Raji (cell line): ENCODE data around the gene MND1.
A peak's percentile ranks its signal among the peaks of the same experiment; 100 is the strongest.

Experiments used
- POLR2A ChIP-seq: IDR thresholded peaks from 2 replicates; pipeline ENCODE4 v1.6.1; 2011; ENCODE audit warnings: low read depth, low read length, control low read depth; ENCODE audit not compliant: insufficient read depth

MND1 gene

DNA sequence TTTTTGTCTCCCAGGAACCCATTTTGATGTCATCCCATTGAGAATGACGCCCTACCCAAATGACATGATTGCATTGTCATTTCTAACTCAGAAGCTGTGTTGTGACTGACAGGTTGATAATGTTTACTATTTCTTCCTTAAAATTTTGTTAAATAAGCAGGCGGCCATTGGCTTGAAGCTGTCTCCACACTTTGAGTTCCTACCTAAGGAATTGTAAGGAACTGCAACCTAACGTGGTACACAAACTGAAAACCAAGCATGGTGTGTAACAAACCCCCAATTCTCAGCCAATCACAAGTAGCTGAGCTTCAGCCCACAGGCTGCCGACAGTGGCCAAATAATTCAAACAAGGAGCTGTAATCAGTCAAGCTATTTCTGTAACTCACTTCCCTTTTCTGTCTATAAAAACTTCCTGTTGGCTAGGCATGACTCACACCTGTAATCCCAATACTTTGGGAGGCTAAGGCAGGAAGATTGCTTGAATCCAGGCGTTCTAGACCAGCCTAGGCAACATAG is 2.9 kb upstream of the MND1 start:
- TF ChIP-seq POLR2A: no peak

DNA sequence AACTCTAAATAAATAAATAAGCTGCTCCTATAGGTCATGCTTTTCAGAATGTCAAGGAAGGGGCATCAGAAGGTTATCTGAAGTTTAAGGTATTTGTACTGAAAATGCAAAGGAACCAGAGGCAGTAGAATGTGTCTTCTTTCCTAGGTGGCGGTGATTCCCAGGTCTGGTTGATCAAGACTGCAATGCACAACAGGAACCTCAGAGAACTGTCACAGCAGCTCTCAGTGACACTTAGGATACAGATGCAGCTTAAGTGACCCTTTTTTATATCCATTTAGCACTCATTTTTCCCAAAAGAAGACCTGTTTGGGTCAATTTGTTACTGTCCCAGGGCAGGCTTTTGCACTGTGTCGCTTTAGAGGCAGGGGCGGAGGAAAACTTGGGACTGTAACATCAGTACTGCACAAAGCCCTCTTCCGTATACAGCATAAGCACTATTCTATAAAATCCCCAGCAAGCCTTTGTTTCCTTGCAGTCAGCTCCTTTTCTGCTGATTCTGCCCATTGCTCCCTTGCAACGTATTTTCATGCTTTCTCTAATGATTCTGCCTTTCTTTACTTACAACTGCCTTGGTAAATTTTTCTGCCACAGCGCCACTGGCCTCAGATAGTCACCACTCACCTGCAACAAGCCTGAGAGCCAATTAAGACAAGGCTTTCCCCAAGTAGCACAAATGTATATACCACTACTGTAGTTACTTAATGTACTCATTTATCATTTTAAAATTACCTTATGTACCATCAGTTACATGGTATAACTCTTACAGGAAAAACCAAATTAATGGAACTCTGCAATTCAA is 1.5 kb upstream of the MND1 start:
- no peak for TF ChIP-seq POLR2A

DNA sequence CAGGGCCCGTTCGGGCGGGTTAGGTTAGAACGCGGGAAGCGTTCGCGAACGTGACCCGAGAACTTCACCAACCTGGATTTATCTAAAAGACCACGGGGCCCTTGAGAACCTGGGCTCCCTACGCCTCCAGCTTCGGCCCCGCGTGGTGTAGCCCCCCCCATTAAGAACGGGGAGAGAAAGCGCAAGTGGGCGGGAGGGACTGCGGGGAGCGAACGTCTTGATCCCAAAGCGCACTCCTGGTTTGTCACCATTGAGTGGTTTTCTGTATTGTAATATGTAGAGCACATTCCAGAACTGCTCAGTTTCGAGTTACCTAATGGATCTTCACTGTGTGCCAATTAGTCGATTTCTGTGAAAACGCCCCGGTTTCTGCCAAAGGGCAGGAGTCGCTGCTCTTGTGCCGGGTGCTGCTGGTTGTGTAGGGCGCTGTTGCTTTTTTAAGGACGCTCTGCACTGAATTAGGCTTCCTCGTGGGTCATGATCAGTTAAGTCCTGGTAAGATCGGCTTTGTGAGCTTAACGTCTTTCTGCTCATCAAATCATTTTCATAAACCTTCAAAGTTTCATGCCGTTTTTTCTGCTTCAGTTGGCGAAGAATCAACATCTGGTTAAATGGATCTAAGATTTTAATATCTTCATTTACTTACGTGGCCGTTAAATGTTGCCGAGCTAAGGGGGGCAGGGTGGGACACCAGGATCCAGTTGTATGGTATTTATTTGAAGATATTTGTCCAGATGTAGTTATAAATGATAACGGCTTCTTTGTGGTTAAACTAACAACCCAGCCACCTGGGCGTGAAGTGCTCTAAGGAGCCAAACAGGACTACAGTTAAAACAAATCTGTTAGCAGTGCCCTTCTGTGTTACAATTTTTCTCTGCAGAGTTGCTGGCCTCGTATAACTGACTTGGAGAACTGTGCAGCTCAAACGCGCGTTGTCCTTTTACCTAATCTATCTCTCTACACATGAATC is 809 bp downstream of the MND1 start:
- TF ChIP-seq POLR2A: peak; percentile 71

DNA sequence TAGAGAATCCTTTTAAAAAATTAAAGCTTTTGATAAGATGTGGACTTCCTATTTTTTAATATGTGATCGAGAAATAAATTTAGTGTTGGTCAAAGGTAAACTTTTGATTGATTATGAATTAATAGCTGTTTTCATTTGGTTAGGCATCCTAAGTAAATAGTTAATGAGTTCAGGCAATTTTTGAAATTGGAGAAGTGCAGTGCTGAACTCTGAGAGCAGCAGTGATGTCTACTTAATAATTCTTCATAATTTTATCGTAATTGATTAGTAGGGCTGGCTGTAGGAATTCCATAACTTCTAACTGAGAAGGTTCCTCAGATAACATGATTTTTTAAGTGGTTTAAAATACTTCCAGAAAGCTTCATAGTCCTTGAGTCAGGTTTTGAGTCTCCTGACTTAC is 1.5 kb downstream of the MND1 start:
- no peak for TF ChIP-seq POLR2A

- TF ChIP-seq POLR2A: no peak; the same call in 1 of the 2 replicates
Observed at GRCh38 chr4:153346563-153346962, 2.1 kb downstream of the MND1 start.

- TF ChIP-seq POLR2A: peak; percentile 63
Observed at GRCh38 chr4:153347117-153347516, 2.6 kb downstream of the MND1 start.

DNA sequence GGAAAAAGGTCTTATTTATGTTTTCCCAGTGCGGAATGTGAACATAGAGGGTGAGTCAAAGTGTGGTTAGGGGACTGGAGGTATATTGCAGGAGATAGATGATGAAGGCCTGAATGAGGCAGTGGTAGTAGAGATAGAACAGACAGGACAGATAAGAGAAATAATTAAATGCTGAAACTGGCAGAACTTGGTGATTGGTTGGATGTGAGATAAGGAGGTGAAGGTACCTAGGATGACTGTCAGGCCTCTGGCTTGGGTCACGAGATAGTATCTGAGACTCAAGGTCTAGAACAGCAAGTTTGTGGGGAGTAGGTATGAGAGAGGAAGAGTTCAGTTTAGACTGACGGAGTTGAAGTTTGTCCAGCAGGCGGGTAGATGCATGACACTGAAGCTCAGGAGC is 3.5 kb downstream of the MND1 start:
- TF ChIP-seq POLR2A: no peak

DNA sequence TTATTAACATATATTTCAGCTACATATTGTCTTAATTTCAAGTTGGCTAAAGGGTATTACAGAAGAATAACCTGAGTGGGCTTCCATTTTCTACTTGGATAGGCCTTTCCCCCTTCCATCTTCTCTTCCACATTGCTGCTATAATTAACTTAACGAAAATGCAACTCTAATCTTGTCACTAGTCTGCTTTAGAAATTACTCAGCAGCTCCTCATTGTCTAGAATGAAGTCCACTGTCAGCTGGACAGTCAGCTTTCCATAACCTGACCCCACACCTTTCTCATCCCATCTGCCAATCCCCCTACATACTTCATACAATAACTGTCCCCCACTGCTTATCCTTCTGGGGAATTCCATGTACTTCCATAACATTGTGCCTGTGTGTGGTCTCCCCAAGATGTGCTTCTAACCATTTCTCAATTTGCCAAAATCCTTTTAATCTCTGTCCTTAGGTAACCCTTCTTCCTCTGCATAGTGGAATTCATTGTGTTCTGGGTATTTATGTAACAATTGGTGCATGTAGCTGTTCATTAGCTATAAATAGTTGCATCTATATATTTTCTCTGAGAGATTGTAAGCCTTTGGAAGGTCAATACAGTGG is 4.8 kb downstream of the MND1 start:
- no peak for TF ChIP-seq POLR2A

DNA sequence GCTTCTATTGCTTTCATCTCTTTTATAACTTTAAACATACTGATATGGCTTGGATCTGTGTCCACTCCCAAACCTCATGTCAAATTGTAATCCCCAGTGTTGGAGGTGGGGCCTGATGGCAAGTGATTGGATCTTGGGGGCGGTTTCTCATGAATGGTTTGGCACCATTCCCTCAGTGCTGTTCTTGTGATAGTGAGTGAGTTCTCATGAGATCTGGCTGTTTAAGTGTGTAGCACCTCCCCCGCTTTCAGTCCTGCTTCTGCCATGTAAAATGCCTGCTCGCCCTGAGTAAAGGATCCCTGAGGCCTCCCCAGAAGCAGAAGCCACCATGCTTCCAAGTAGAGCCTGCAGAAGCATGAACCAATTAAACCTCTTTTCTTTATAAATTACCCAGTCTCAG is 17.7 kb downstream of the MND1 start:
- TF ChIP-seq POLR2A: no peak

GRCh38 chr4:153364061-153364460 is 19.6 kb downstream of the MND1 start:
- TF ChIP-seq POLR2A: no peak

DNA sequence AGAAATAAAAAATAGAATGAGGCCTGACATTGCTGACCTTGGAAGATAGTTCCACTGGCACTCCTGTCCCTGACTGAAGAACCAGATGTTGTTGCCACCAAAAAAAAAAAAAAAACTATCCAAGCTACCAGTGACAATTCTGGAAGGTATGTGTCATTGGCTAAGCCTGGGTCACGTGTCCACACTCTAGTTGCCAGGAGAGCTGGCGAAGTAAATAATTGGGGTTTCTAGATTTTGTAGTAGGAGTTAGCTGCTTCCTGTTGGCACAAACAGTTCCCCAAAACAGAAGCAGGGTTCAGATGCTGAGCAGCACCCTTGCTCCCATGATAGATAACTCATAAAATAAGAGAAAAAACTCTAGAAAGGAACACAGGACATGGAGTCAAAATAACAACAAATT is 20.5 kb downstream of the MND1 start:
- TF ChIP-seq POLR2A: no peak

DNA sequence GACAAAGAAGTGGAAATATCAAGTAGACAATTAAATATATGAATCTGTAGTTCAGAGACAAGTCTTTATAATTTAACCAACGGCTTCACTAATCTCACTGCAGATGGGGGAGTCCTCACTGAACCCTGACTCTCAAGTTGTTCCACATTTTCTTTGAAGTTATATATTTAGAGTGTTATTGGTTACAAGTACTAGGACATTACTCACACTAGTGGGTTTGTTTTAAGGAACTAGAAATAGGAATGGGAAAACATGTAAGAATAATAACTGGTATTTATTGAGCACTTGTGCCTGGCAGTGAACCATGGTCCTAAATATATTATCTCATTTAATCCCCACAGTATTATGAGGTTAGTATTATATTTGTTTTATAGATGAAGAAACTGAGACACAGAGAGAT is 22.0 kb downstream of the MND1 start:
- TF ChIP-seq POLR2A: no peak

GRCh38 chr4:153367092-153367491 is 22.6 kb downstream of the MND1 start:
- TF ChIP-seq POLR2A: no peak

GRCh38 chr4:153369021-153369420 is 24.5 kb downstream of the MND1 start:
- TF ChIP-seq POLR2A: no peak

- no peak for TF ChIP-seq POLR2A
Observed at GRCh38 chr4:153371701-153372234, 27.3 kb downstream of the MND1 start.

DNA sequence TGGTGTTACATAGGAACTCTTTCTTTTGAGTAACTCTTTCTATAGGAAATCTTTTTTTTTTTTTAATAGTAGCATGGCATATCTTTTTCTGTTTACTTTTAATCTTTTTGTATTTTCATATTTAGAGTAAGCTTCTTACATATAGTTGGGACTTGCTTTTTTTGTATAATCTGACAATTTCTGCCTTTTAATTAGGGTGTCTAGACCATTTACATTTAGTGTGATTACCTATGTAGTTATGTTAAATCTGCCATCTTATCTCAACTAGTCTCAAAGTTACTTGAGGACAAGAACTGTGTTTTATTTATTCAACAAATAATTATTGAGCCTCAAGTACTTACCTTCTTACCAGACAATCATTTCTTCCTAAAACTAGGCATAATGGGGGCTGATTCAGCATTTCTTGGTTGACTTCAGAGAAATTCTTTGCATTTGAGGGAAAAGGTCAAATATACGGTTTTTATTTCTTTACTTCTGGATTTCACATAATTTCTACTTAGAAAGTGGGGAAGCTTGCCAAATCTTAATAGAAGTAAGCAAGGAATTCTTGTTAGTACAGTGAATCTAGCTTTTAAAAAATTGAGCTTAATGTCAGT is 28.6 kb downstream of the MND1 start:
- no peak for TF ChIP-seq POLR2A
